Measurements from ENCODE around the gene RER1.
A peak's percentile ranks its signal among the peaks of the same experiment; 100 is the strongest.

The RER1 gene

GRCh38 chr1:2391041-2391930, at the start of gene RER1, which contains the start of gene MORN1:
RER1 (plus strand) TSS chr1:2391841; CDS start chr1:2395791, 3,950 bp downstream.
MORN1 (minus strand) TSS chr1:2391554; CDS start chr1:2391533, 21 bp downstream.
- peak; percentile 99 for DNase-seq

GRCh38 chr1:2342384-2343022, 49.1 kb upstream of the RER1 start:
- DNase-seq: no peak

DNA sequence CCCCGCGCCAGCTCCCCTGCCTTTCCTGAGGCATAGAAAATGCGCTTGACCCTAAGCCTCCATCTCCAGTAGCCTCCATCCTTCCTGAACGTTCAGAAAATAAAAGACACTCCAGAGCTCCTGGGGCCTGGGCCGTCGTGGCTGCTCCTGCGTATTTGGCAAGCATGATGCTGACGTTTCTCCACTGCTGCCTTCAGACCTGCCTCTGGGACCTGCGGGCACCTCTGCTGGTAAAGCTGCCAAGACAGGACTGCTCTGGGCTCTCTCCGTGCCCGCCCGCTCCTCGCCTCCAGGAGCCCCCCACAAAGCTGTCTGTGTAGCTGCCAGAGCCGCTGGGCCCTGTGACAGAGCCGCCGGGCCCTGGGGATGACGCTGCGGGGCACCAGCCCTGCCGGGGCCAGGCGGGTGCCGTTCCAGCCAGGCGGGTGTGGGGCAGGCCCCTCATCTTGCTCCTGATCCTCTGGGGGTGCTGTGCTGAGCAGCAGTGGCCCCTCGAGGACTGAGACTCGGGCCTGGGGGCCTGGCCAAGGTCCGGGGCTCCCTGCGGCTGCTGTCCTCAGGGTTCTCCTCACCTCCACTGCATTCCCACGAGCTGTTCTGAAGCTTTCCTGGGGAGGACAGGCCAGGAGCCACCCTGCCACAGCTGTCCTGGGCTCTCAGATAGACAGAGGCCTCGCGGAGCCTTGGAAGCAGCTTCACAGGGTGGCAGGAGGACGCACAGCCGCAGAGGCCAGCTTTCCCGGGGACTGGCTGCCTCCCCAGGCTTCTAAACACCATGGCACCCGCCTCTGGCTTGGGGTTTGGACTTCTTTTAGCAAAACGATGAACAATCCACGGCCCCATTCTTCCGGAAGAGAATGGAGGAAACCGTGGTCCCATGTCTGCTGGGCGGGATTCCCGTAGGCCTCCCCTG, 48.4 kb upstream of the RER1 start:
- DNase-seq: no peak

DNA sequence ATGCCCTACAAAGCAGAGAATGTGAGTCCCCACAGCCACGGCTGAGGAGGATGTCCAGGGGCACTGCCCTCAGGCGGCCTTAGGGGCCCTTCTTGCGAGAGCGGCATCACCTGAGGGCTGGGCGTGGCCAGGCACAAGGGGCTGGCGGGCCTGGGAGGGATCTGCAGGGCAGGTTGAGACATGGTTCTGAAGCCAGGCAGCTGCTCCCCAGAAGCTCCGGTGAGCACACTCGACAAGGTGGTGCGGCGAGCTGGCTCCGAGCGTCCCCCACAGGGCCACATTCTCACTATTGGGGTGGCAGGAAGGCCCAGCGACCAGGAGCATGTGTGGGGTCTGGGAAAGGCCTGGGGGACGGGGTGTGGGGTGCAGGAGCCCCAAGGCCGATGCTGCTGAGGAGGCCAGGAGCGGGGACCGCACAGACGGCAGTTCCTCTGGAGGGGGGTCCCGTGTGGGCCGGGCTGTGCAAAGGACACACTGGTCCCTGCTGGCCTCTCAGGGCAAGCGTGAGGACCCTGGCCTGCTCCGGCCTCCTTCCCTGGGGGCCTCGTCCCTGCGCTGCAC, 47.4 kb upstream of the RER1 start:
- no peak for DNase-seq

- DNase-seq: no peak
These were observed 46.8 kb upstream of the RER1 start for GRCh38 chr1:2344744-2345296.

- DNase-seq: no peak
These were observed 46.2 kb upstream of the RER1 start for GRCh38 chr1:2345297-2346075.

GRCh38 chr1:2346691-2347408, 44.8 kb upstream of the RER1 start:
- DNase-seq: no peak

GRCh38 chr1:2347409-2347785, 44.2 kb upstream of the RER1 start:
- no peak for DNase-seq

- no peak for DNase-seq
These were observed 43.7 kb upstream of the RER1 start for GRCh38 chr1:2347896-2348295.

- no peak for DNase-seq
These were observed 43.0 kb upstream of the RER1 start for GRCh38 chr1:2348346-2349325.

DNA sequence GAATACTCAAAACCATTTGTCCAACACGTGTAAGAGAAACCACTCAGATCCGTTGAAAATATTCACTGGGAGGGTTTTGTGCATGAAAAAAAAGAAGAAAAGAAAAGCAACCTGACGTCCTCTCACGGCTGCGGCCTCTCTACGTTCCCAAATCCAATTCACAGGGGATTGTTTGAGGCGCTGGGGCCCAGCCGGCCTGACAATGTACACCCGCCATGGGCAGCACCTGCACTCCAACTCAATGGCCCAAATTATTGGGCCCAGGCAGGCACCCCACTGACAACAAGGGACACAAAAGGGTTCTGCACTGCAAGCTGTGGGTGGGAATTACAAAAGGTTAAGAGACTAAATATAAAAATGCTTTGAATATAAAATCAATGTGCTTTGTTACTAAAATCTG, 41.8 kb upstream of the RER1 start:
- DNase-seq: no peak

DNA sequence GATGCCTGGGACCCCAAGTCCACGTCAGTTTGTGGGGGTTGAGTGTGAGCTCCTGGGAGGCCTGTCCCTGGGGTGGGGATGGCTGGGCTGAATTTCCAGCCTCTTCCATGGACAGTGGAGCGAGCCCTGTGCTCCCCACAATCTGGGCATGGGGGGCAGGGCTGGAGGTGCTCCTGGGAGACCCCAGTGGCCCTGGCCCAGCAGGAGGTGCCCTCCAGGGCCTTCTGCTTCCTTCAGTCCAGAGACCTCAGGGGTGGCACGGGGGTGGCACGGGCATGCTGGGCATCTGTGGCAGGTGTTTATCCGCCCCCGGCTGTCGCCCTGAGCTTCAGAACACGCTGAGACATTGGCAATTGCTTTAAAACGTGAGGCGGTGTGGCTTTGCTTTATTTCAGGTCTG, 41.1 kb upstream of the RER1 start:
- DNase-seq: no peak

DNA sequence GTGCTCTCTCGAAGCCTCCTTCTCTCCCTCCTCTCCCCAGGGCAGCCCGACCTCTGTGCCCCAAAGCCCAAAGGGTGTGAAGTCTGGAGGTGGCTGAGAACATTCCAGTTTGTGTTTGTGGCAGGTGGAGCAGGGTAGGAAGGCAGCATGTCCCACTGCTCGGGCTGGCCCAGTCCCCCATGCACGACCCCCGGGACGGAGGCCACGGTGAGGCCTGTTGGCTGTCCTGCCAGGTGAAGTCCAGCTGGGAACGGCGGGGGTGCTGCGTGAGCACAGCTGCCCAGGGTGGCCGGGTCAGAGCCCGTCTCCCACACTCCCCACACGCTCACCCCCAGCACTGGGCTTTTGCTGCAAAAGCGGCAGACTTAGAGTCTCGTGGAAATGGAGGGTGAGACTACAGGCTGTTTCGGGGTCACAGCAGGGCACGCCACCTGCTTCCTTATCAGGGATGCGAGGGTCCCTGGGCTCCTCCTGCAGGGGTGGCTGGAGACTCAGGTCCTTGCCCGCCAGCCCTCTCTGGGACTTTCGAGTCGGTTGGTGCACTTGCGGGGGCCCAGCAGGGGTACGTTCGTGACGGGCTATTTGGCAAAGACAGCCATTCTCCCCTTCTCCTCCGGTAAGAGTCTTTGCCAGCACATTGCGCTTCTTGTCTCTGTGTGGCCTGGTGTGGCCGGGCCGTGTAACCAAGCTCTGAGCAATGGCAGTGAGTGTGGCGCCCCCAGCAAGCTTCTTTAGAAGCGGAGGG, 40.6 kb upstream of the RER1 start:
- DNase-seq: no peak

DNA sequence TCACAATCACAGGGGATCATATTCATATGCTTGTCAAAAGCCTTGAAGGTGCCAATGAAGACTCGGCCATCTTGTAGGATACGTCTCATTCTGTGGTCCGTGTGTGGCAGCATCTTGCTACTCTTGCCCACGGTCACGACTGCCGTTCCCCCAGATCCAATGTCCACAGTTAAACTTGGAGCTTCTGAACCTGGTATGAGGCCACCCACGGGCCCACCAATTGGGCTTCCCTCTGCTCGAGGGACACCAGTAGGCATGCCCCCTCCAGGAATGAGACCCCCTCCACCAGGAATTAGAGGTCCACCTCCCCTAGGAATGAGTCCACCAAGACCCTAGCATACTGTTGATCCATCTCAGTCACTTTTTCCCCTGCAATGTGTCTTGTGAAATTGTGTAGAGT, 39.9 kb upstream of the RER1 start:
- DNase-seq: no peak

GRCh38 chr1:2352341-2352896, 39.2 kb upstream of the RER1 start:
- DNase-seq: no peak

- DNase-seq: no peak
These were observed 38.6 kb upstream of the RER1 start for GRCh38 chr1:2352897-2353550.

DNA sequence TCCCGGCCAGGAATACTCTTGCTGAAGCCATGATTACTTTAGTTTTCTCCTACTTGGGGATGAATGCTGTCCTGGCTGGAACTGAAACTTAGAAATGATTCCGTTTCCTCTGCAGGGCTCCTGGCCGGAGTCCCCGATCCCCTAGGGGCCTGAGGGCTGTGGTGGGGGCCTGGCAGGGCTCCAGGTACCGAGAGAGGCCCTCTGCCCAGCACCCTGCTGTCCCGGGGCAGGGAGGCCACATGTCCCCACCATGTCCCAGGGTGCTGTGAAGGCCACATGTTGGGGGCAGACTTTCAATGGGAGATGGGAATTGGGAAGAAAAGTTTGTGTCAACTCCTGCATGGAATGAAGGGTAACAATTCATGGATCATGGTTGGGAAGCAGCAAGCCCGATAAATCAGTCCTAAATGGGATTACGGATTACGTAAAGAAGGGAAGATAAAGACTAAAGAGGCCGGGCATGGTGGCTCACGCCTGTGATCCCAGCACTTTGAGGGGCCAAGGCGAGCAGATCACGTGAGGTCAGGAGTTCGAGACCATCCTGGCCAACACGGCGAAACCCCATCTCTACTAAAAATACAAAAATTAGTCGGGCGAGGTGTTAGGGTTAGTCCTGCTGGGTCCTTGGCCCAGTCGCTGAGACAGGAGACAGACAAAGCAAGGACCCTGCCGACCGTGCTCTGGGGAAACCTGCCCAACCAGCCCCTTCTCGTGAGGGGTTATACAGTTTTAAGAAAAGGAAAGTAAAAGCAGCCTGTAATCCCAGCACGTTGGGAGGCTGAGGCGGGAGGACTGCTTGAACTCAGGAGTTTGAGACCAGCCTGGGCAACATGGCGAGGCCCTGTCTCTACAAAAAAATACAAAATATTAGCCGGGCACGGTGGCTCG, 37.8 kb upstream of the RER1 start:
- no peak for DNase-seq

Measured in GDM1 (cell line).